ENCODE data around the gene AKAP6.

The AKAP6 gene

DNA sequence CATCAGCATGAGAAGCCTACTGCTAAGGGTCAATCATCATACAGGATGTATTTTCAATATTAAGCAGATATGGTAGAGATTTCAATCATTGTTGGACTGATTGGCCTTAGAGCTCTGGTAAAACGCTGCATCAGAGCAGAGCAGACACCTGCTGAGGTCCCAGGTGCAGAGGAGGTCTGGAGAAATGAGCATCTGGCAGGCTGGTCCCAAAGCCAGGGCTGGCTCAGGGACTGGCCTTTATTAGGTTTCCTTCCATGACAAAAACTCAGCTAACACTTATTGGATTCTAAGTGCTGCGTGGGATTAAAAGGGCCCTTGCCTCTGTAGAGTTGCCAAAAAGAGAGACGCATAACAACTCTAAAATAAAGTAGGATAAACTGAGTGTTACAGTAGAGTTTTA lies 29.7 kb downstream of the AKAP6 start:
- no peak overlapping the region for H3K4me3 ChIP-seq (ENCODE audit: low read length)
- no peak overlapping the region for H3K27ac ChIP-seq (ENCODE audit: low read depth, low read length)
- no peaks in the 10 kb centered on the region for H3K79me2 ChIP-seq (ENCODE audit: control insufficient read depth, low read length)
- H3K4me1 ChIP-seq (ENCODE audit: control insufficient read depth, low read length), result no peaks in the 10 kb centered on the region
- H3F3A ChIP-seq (ENCODE audit: control insufficient read depth, insufficient read depth), result no peaks in the 10 kb centered on the region
- H3K27me3 ChIP-seq (ENCODE audit: control insufficient read depth, low read length), result no peaks in the 10 kb centered on the region
- H3K36me3 ChIP-seq (ENCODE audit: control insufficient read depth, low read length), result no peaks in the 10 kb centered on the region
- H3K9me3 ChIP-seq (ENCODE audit: control insufficient read depth, insufficient read depth, low read length), result no peaks in the 10 kb centered on the region
- TF ChIP-seq, protein P1, sequence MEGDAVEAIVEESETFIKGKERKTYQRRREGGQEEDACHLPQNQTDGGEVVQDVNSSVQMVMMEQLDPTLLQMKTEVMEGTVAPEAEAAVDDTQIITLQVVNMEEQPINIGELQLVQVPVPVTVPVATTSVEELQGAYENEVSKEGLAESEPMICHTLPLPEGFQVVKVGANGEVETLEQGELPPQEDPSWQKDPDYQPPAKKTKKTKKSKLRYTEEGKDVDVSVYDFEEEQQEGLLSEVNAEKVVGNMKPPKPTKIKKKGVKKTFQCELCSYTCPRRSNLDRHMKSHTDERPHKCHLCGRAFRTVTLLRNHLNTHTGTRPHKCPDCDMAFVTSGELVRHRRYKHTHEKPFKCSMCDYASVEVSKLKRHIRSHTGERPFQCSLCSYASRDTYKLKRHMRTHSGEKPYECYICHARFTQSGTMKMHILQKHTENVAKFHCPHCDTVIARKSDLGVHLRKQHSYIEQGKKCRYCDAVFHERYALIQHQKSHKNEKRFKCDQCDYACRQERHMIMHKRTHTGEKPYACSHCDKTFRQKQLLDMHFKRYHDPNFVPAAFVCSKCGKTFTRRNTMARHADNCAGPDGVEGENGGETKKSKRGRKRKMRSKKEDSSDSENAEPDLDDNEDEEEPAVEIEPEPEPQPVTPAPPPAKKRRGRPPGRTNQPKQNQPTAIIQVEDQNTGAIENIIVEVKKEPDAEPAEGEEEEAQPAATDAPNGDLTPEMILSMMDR (IDR thresholded peaks at IDR 0.05; ENCODE audit: low read depth, low read length, poor library complexity, severe bottlenecking), result no peak
- no peak for TF ChIP-seq EZH2phosphoT487 (IDR thresholded peaks at IDR 0.05; ENCODE audit: borderline replicate concordance, low read length)
- H3K4me2 ChIP-seq (ENCODE audit: low read length), result no peak overlapping the region
- no peaks in the 10 kb centered on the region for H3K9me2 ChIP-seq (replicated peaks; ENCODE audit: control insufficient read depth, low read length)
- H4K20me1 ChIP-seq (ENCODE audit: control insufficient read depth, insufficient read depth, low read depth, low read length), result no peaks in the 10 kb centered on the region

DNA sequence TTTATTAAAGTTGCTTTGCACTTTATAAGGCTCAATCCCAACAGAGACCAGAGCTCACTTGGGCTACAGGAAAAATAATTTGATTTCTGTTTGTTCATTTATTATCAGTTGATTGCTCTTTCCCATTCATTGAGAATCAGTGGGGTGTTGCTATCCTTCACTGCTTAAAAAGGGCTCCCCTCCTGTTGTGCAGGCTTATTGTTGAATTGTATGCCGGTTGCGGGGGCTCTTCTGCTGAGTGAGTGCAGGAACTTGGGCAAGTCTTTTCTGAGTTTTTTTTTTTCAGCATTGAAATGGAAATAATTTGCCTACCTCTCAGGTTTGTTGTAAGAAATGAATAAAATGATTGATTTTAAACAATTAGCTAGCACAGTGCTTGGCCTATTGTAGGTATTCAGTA lies 32.6 kb downstream of the AKAP6 start:
- H3K79me2 ChIP-seq (ENCODE audit: control insufficient read depth, low read length), result no peaks in the 10 kb centered on the region
- H3K27ac ChIP-seq (ENCODE audit: low read depth, low read length), result no peak overlapping the region
- H4K20me1 ChIP-seq (ENCODE audit: control insufficient read depth, insufficient read depth, low read depth, low read length), result no peaks in the 10 kb centered on the region
- H3K4me3 ChIP-seq (ENCODE audit: low read length), result no peak overlapping the region
- no peaks in the 10 kb centered on the region for H3K36me3 ChIP-seq (ENCODE audit: control insufficient read depth, low read length)
- no peak overlapping the region for H3K4me2 ChIP-seq (ENCODE audit: low read length)
- H3K27me3 ChIP-seq (ENCODE audit: control insufficient read depth, low read length), result no peaks in the 10 kb centered on the region
- H3K4me1 ChIP-seq (ENCODE audit: control insufficient read depth, low read length), result no peaks in the 10 kb centered on the region
- H3K9me3 ChIP-seq (ENCODE audit: control insufficient read depth, insufficient read depth, low read length), result no peaks in the 10 kb centered on the region
- no peaks in the 10 kb centered on the region for H3F3A ChIP-seq (ENCODE audit: control insufficient read depth, insufficient read depth)
- TF ChIP-seq, protein P1 (IDR thresholded peaks at IDR 0.05; ENCODE audit: low read depth, low read length, poor library complexity, severe bottlenecking), result no peak
- TF ChIP-seq EZH2phosphoT487 (IDR thresholded peaks at IDR 0.05; ENCODE audit: borderline replicate concordance, low read length), result no peak
- no peaks in the 10 kb centered on the region for H3K9me2 ChIP-seq (replicated peaks; ENCODE audit: control insufficient read depth, low read length)

DNA sequence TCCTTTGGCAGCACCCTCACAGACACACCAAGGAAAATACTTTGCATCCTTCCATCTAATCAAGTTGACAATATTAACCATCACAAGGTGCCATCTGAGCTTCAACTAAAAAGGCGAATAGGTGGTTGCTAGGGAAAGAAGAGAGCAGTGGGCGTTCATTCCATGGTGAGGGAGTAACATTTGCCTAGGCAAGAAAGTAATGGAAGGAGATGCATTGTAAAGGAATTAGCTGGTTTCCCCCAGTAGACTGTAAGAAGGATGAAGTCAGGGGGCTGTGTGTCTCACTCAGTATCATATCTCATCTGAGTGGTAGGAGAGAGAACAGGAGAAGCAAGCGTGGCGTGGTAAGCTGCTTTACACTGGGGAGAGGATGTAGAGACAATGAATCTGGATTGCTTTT lies 34.7 kb downstream of the AKAP6 start:
- Histone ChIP-seq H4K20me1 (ENCODE audit: control insufficient read depth, insufficient read depth, low read depth, low read length) (no peaks in the 10 kb centered on the region), H3K36me3 (ENCODE audit: control insufficient read depth, low read length) (no peaks in the 10 kb centered on the region), H3K9me3 (ENCODE audit: control insufficient read depth, insufficient read depth, low read length) (no peaks in the 10 kb centered on the region), H3K27ac (ENCODE audit: low read depth, low read length) (no peak overlapping the region), H3K4me3 (ENCODE audit: low read length) (no peak overlapping the region), H3K27me3 (ENCODE audit: control insufficient read depth, low read length) (no peaks in the 10 kb centered on the region), H3K9me2 (replicated peaks; ENCODE audit: control insufficient read depth, low read length) (no peaks in the 10 kb centered on the region), H3K4me2 (ENCODE audit: low read length) (no peak overlapping the region), H3K79me2 (ENCODE audit: control insufficient read depth, low read length) (no peaks in the 10 kb centered on the region), H3F3A (ENCODE audit: control insufficient read depth, insufficient read depth) (no peaks in the 10 kb centered on the region), H3K4me1 (ENCODE audit: control insufficient read depth, low read length) (no peaks in the 10 kb centered on the region)
- no peak for TF ChIP-seq EZH2phosphoT487 (IDR thresholded peaks at IDR 0.05; ENCODE audit: borderline replicate concordance, low read length)
- TF ChIP-seq, protein P1 (IDR thresholded peaks at IDR 0.05; ENCODE audit: low read depth, low read length, poor library complexity, severe bottlenecking), result no peak

DNA sequence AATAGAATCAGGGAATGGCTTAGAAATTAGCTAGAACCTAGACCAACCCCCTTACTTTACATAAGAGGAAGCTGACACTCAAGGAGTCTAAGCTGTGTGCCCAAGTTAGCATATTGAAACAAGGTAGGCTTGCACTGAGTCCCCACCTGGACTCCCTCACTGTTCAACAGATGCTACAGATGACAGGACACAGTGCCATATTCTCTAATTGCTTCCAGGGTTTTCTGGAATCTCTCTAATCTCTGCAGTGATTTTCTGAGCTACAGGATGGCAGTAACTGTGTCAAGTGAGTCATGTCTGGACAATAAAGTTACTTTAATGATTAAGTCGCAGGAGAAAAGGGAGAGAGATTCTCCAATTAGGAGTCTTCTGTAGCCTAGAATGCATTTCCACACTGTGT lies 35.8 kb downstream of the AKAP6 start:
- H3K9me3 ChIP-seq (ENCODE audit: control insufficient read depth, insufficient read depth, low read length), result no peaks in the 10 kb centered on the region
- H3K79me2 ChIP-seq (ENCODE audit: control insufficient read depth, low read length), result no peaks in the 10 kb centered on the region
- H3K4me2 ChIP-seq (ENCODE audit: low read length), result no peak overlapping the region
- H3F3A ChIP-seq (ENCODE audit: control insufficient read depth, insufficient read depth), result no peaks in the 10 kb centered on the region
- H3K4me1 ChIP-seq (ENCODE audit: control insufficient read depth, low read length), result no peaks in the 10 kb centered on the region
- H4K20me1 ChIP-seq (ENCODE audit: control insufficient read depth, insufficient read depth, low read depth, low read length), result no peaks in the 10 kb centered on the region
- no peaks in the 10 kb centered on the region for H3K36me3 ChIP-seq (ENCODE audit: control insufficient read depth, low read length)
- no peaks in the 10 kb centered on the region for H3K9me2 ChIP-seq (replicated peaks; ENCODE audit: control insufficient read depth, low read length)
- no peak overlapping the region for H3K27ac ChIP-seq (ENCODE audit: low read depth, low read length)
- no peaks in the 10 kb centered on the region for H3K27me3 ChIP-seq (ENCODE audit: control insufficient read depth, low read length)
- no peak overlapping the region for H3K4me3 ChIP-seq (ENCODE audit: low read length)
- TF ChIP-seq EZH2phosphoT487 (IDR thresholded peaks at IDR 0.05; ENCODE audit: borderline replicate concordance, low read length), result no peak
- TF ChIP-seq, protein P1 (IDR thresholded peaks at IDR 0.05; ENCODE audit: low read depth, low read length, poor library complexity, severe bottlenecking), result no peak
